GM19467 (cell line): Measurements from ENCODE around the gene CCDC184.
"Not testable (repeated sequence)": the region's sequence is repeated elsewhere in the genome, so short reads cannot be mapped to it uniquely, and the experiment has no call there.

ENCODE experiments used
- ATAC-seq: cut with Tn5 transposase; IDR thresholded peaks from one replicate; pipeline ENCODE4 v1.9.1; 2021; ENCODE audit warnings: mild to moderate bottlenecking, moderate library complexity; ENCODE audit not compliant: unreplicated experiment

The CCDC184 gene

DNA sequence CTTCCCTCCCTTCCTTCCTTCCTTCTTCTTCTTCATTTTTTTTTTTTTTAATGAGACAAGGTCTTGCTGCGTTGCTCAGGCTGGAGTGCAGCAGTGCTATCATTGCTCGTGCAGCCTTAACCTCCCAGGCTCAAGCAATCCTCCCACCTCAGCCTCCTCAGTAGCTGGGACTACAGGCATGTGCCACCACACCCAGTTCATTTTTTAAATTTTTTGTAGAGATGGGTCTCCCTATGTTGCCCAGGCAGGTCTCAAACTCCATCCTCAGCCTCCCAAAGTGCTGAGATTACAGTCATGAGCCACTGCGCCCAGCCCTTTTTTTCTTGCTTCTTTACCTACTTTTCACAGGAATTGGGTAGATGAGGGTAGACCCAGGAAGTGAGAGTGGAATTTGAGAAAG, 18.1 kb downstream of the CCDC184 start:
- ATAC-seq, result no peak

GRCh38 chr12:48202766-48203165, 19.3 kb downstream of the CCDC184 start:
- ATAC-seq, result no peak

DNA sequence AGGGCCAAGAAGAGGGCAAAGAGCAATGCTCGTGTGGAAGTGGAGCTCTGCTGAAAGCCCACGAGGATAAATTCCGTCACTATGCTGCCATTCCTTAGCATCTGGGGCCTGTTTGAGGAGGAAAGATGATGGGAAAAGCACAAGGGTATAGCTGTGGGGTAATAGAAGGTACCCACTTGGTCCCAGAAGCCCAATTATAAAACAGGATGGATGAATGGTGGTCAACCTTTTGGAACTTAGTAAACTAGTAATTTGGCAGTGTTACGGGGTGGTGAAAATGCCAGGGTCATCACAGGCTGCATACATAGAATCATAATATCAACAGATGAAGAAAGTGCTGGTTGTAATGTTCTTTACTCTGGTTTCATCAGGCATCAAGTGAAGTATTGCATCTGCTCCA, 19.7 kb downstream of the CCDC184 start, which contains the start of gene OR10AD1:
TSS of gene OR10AD1 (minus strand) at position 101 of the 400 bp plus-strand sequence. CDS start at position 101, 0 bp downstream.
- ATAC-seq, result no peak

DNA sequence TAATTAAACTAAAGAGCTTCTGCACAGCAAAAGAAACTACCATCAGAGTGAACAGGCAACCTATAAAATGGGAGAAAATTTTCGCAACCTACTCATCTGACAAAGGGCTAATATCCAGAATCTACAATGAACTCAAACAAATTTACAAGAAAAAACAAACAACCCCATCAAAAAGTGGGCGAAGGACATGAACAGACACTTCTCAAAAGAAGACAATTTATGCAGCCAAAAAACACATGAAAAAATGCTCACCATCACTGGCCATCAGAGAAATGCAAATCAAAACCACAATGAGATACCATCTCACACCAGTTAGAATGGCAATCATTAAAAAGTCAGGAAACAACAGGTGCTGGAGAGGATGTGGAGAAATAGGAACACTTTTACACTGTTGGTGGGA, 26.1 kb downstream of the CCDC184 start:
- not testable (repeated sequence) for ATAC-seq

DNA sequence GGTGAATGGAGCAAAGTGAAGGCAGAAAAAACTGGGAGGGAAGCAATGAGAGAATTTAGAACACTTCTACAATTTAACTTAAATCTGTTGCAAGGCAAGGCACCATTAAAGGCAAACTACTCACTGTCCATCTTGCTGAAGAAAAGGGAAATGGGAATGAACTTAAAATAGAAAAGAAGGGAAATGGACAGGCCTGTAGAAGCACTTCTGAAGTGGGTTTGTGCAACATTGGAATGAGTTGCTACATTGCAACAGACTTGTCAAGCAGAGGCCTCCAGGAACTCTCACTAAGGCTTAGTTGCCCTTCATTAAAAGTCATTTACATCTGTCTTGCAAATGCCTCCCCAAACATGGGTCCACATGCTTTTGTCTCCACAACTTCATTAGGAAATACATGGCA, 33.3 kb downstream of the CCDC184 start:
- ATAC-seq, result no peak

DNA sequence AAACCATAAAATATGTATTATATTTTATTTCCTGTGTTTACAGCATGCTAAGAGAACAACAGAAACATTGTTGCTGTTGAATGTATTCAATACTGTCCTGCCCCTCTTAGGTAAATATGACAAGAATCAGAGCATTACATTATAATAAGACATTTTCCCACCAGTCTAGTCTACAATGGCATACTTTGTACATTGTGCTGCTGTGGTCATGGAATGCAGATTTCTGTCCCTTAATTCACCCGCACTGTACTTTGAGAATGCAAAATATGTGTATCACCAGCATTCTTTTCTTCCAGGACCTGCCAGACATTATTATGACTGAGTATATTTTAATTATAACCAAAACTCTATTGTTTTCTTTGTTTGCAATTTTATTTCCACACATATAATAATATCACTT, 36.2 kb downstream of the CCDC184 start:
- no peak for ATAC-seq

GRCh38 chr12:48220701-48221100, 37.3 kb downstream of the CCDC184 start:
- no peak for ATAC-seq

GRCh38 chr12:48221645-48222044, 38.2 kb downstream of the CCDC184 start:
- no peak for ATAC-seq

GRCh38 chr12:48224533-48224932, 41.1 kb downstream of the CCDC184 start:
- not testable (repeated sequence) for ATAC-seq

DNA sequence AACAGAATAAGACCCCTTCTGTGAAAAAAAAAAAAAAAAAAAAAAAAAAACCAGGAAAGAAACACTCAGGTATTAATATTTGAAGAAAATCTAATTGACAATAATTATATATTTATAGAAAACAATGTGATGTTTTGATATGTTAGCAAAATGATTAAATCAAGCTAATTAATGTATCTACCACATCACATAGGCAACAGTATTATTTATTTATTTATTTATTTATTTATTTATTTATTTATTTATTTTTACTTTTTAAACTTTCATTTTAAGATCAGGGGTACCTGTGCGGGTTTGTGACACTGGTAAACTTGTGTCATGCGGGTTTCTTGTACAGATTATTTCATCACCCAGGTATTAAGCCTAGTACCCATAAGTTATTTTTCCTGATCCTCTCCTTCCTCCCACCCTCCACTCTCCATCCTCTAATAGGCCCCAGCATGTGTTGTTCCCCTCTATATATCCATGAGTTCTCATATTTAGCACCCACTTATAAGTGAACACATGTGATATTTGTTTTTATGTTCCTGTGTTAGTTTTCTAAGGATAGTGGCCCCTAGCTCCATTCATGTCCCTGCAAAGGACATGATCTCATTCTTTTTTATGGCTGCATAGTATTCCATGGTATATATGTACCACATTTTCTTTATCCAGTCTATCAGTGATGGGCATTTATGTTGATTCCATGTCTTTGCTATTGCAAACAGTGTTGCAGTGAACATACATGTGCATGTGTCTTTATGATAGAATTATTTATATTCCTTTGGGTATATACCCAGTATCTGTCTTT, 47.9 kb downstream of the CCDC184 start:
- ATAC-seq, result not testable (repeated sequence)
